HG03378 (cell line): ENCODE data around the gene GPSM1.

ENCODE experiments used
- ATAC-seq: cut with Tn5 transposase; IDR thresholded peaks from one replicate; pipeline ENCODE4 v1.9.1; 2021; ENCODE audit warnings: mild to moderate bottlenecking, moderate library complexity; ENCODE audit not compliant: unreplicated experiment

Gene GPSM1

DNA sequence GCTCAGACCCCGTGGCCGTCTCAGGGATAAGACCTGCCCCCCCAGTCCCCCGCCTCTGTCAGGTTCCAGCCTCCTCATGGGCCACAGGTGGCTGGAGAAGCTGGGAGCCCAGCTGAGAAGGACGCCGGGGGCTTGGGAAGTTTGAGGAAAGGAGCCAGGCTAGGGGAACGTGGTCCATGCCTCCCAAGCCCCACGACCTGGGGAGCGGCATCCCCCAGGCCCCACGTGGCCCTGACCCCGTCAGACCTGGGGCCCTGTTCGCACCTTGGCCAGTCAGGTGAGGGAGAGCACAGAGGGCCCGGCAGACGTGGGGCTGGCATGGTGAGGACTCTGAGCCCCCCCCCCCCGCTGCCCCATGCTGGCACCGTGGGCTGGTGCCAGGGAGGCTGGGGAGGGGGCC is 3.7 kb downstream of the GPSM1 start:
- no peak for ATAC-seq

GRCh38 chr9:136331556-136332481 is 4.5 kb downstream of the GPSM1 start:
- no peak for ATAC-seq

DNA sequence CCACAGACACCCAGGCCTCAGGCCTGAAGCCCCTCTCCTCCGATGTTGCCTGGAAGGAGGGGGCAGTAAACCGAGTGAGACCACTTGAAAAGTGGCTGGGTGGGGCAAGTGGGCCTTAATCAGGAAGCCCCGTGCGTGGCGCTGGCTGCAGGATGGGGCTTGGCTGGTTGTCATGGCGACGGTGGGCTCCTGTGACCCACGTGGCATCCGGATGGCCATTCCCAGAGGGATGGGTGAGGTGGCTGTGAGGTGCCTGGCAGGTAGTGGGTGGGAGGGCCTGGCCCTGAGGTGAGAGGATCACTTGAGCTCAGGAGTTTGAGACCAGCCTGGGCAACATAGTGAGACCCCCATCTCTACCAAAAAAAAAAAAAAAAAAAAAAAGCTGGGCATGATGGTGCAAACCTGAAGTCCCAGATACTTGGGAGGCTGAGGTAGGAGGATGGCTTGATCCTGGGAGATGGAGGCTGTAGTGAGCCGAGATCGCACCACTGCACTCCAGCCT is 5.2 kb downstream of the GPSM1 start:
- ATAC-seq: no peak

GRCh38 chr9:136333045-136333444 is 5.7 kb downstream of the GPSM1 start:
- ATAC-seq: no peak

GRCh38 chr9:136333486-136333885 is 6.1 kb downstream of the GPSM1 start:
- no peak for ATAC-seq

DNA sequence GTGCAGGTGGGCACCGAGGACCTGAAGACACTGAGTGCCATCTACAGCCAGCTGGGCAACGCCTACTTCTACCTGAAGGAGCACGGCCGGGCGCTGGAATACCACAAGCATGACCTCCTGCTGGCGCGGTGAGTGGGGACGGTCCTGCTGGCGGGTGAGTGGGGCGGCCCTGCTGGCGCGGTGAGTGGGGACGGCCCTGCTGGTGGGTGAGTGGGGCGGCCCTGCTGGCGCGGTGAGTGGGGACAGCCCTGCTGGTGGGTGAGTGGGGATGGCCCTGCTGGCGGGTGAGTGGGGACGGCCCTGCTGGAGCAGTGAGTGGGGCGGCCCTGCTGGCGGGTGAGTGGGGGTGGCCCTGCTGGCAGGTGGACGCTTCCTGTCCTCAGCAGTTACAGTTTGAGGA is 7.2 kb downstream of the GPSM1 start:
- ATAC-seq: no peak

GRCh38 chr9:136335296-136336155 is 8.2 kb downstream of the GPSM1 start:
- no peak for ATAC-seq

- no peak for ATAC-seq
Measured at GRCh38 chr9:136336156-136336870, 9.0 kb downstream of the GPSM1 start.

DNA sequence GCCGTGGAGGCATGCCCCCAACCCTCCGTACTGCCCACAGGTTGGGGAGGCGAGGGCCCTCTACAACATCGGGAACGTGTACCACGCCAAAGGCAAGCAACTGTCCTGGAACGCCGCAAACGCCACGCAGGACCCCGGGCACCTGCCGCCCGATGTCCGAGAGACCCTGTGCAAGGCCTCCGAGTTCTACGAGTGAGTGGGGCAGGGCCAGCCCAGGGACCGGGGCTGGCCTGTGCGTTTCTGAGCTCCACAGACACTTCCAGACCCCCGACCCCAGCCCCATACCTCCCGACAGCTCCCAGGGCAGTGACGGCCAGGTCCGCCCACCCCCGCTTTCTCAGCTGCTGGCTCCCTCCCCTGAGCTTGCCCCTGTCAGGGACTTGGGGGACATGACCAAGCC is 9.5 kb downstream of the GPSM1 start:
- ATAC-seq: no peak

- ATAC-seq: no peak
Measured at GRCh38 chr9:136337416-136338395, 10.4 kb downstream of the GPSM1 start.

- no peak for ATAC-seq
Measured at GRCh38 chr9:136338511-136338910, 11.2 kb downstream of the GPSM1 start.

- ATAC-seq: no peak
Measured at GRCh38 chr9:136339173-136339957, 12.0 kb downstream of the GPSM1 start.

DNA sequence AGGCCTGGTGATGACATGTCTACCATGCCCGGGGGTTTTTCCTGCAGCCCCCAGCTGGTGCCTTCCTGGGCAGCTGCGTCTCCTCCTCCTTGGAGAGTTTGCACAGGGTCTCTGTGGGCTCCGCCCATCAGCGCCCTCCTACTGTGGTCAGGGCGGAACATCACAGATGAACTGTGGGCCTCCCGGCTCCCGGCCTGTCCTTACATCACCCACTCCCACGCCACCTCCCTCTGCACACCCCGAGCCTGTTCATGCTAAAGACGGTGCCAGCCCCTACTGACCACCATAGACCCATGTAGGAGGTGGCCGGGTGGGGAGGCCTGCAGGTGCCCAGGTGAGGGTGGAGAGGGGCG is 12.6 kb downstream of the GPSM1 start:
- ATAC-seq: no peak

- no peak for ATAC-seq
Measured at GRCh38 chr9:136340356-136341041, 13.2 kb downstream of the GPSM1 start.

GRCh38 chr9:136341042-136341655 is 13.8 kb downstream of the GPSM1 start:
- no peak for ATAC-seq

DNA sequence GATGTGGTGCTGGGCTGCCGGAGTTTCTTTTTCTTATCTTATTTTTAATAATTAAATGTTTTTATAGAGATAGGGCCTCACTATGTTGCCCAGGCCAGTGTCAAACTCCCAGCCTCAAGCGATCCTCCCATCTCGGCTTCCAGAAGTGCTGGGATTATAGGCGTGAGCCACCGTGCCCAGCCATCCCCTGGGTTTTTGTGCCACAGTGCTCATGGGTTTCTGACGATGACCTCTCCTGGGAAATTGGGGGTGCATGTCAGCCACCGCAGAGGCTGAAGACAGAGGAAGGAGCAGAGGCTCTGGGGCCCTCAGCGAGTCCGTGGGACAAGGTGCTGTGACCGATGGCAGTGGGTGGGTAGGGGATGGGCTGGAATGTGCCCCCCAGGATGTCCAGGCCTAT is 14.4 kb downstream of the GPSM1 start:
- no peak for ATAC-seq

GRCh38 chr9:136342181-136343120 is 15.1 kb downstream of the GPSM1 start:
- no peak for ATAC-seq
